ENCODE measurements around the gene SCYL1. TPM values are rescaled to one million over a fixed set of nuclear protein-coding genes. Genes with fewer than 3 reads are reported as not detected.

The SCYL1 gene
- total RNA-seq, 2 donors from 2014 or later = 62.9 to 67.4 TPM

- Mint-ChIP-seq H3K4me3 (no peak overlapping the region), H3K4me1 (peaks cover 2% of the 10 kb centered on the region), H3K27ac (no peak overlapping the region), H3K27me3 (ENCODE audit: insufficient read depth) (peaks cover 93% of the 10 kb centered on the region), H3K9me3 (no peaks in the 10 kb centered on the region), H3K36me3 (ENCODE audit: low read depth) (no peaks in the 10 kb centered on the region)
- H3K36me3 ChIP-seq (ENCODE audit: control insufficient read depth, insufficient read depth, low read length) = no peaks in the 10 kb centered on the region
- no peak overlapping the region for H3K27ac ChIP-seq (ENCODE audit: low read depth, low read length)
- no peaks in the 10 kb centered on the region for H3K9me3 ChIP-seq (ENCODE audit: control insufficient read depth, low read length)
- no peak overlapping the region for H3K9ac ChIP-seq (ENCODE audit: extremely low read depth, low read length, poor library complexity, severe bottlenecking)
- WGBS, 2 experiments (ENCODE audit: insufficient coverage in 1 of 2, insufficient read length in 1 of 2) = 80 to 83% methylated on average over 1 to 2 of the region's 2 CpGs
- no peaks in the 10 kb centered on the region for H3K4me1 ChIP-seq (ENCODE audit: control insufficient read depth, insufficient read depth, low read length)
- TF ChIP-seq, protein P1, sequence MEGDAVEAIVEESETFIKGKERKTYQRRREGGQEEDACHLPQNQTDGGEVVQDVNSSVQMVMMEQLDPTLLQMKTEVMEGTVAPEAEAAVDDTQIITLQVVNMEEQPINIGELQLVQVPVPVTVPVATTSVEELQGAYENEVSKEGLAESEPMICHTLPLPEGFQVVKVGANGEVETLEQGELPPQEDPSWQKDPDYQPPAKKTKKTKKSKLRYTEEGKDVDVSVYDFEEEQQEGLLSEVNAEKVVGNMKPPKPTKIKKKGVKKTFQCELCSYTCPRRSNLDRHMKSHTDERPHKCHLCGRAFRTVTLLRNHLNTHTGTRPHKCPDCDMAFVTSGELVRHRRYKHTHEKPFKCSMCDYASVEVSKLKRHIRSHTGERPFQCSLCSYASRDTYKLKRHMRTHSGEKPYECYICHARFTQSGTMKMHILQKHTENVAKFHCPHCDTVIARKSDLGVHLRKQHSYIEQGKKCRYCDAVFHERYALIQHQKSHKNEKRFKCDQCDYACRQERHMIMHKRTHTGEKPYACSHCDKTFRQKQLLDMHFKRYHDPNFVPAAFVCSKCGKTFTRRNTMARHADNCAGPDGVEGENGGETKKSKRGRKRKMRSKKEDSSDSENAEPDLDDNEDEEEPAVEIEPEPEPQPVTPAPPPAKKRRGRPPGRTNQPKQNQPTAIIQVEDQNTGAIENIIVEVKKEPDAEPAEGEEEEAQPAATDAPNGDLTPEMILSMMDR (conservative IDR thresholded peaks at IDR 0.05) = no peak
- H3K27me3 ChIP-seq (ENCODE audit: control insufficient read depth, insufficient read depth, low read length, poor library complexity, severe bottlenecking) = peaks cover 65% of the 10 kb centered on the region
- H3K4me3 ChIP-seq (ENCODE audit: low read length) = no peak overlapping the region
- peak; percentile 71 for DNase-seq
These were observed 61.8 kb downstream of the SCYL1 start for GRCh38 chr11:65586676-65587075.

Other genes starting within 250 kb of the SCYL1 start
- gene CDC42EP2, start 210.2 kb upstream of the SCYL1 start, total RNA-seq = 1 to 10 TPM; 5.9 to 6.9 TPM
- gene DPF2, start 191.2 kb upstream of the SCYL1 start, total RNA-seq = 10 to 100 TPM; 75.8 to 80.9 TPM
- gene TIGD3, start 170.3 kb upstream of the SCYL1 start, total RNA-seq = 1 to 10 TPM in 1 of 2 donors, under 1 TPM in 1; 0.99 to 1.0 TPM
- gene SLC25A45, start 142.4 kb upstream of the SCYL1 start, total RNA-seq = 1 to 10 TPM; 3.0 to 6.3 TPM
- 10 to 100 TPM; 27.4 to 29.6 TPM for gene FRMD8, start 138.4 kb upstream of the SCYL1 start, total RNA-seq
- 10 to 100 TPM; 61.3 to 85.2 TPM for gene NEAT1, start 102.3 kb upstream of the SCYL1 start, total RNA-seq
- gene MALAT1, start 26.0 kb upstream of the SCYL1 start, total RNA-seq = 1,000 to 10,000 TPM; 5,233 to 6,894 TPM
- gene LTBP3, start 33.3 kb downstream of the SCYL1 start, total RNA-seq = 10 to 100 TPM; 19.7 to 24.2 TPM
- gene ZNRD2, start 45.4 kb downstream of the SCYL1 start, total RNA-seq = 10 to 100 TPM; 32.8 to 36.5 TPM
- gene FAM89B, start 47.5 kb downstream of the SCYL1 start, total RNA-seq = 10 to 100 TPM; 23.3 to 24.9 TPM
- gene EHBP1L1, start 51.0 kb downstream of the SCYL1 start, total RNA-seq = 1 to 10 TPM; 6.2 to 9.8 TPM
- gene KCNK7, start 70.7 kb downstream of the SCYL1 start, total RNA-seq = 1 to 10 TPM in 1 of 2 donors, not detected in 1; 1.2 TPM
- gene MAP3K11, start 89.1 kb downstream of the SCYL1 start, total RNA-seq = 10 to 100 TPM; 62.8 to 65.0 TPM
- gene PCNX3, start 90.7 kb downstream of the SCYL1 start, total RNA-seq = 10 to 100 TPM; 48.1 to 57.3 TPM
- 10 to 100 TPM; 39.9 to 46.8 TPM for gene SIPA1, start 113.0 kb downstream of the SCYL1 start, total RNA-seq
- gene RELA, start 137.8 kb downstream of the SCYL1 start, total RNA-seq = 10 to 100 TPM; 40.2 to 41.1 TPM
- 10 to 100 TPM; 48.5 to 48.8 TPM for gene KAT5, start 187.2 kb downstream of the SCYL1 start, total RNA-seq
- 10 to 100 TPM; 41.6 to 47.9 TPM for gene RNASEH2C, start 195.7 kb downstream of the SCYL1 start, total RNA-seq